NCI-H2227 (cell line): ENCODE data around the gene KCNQ2.

Experiments used
- DNase-seq: peaks from one replicate; lab custom pipeline; 2025; ENCODE audit not compliant: unreplicated experiment; lab: John Stamatoyannopoulos, UW

Gene KCNQ2

DNA sequence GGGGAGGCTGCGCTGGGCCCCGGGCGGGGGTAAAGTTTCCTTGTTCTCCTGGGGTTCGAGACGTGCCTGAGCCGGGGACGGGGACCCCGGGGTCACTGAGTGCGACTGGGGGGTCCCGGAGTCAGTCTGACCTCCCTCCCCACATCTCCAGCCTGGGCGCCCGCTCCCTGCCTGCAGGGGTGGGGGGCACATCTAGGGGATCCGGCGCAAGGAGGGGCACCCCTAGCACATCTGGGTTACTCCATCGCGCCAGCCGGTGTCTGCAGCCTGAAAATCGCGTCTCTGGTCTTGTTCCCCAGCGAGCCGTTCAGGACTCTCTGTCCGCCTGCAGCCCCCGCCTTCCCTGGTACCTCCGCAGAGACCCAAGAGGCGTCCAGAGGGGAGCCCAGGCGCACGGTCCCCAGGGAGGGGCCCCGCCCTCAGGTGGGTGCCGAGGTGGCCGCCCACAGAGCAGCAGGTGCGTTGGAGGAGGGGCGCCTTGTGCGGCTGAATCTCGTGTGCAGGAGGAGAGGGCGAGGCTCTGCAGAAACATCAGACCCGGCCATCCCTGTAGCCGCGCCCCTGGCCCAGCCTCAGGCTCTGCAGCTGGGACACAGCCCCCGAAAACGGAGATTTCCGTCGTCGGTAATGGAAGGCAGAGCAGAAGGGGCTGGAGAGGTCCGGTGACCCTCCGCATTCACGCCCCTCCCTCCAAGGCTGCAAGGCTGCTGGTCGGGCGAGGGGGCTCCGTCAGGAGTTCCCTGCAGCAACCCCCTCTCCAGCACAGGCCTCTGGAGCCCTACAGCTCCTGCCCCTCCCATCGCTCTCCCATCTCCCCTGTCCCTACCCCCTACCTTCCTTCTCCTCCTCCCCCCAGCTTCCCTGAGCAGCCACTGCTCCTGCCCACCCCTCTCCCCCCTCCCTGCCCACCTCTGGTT lies 110.7 kb downstream of the KCNQ2 start:
- no peak for DNase-seq

DNA sequence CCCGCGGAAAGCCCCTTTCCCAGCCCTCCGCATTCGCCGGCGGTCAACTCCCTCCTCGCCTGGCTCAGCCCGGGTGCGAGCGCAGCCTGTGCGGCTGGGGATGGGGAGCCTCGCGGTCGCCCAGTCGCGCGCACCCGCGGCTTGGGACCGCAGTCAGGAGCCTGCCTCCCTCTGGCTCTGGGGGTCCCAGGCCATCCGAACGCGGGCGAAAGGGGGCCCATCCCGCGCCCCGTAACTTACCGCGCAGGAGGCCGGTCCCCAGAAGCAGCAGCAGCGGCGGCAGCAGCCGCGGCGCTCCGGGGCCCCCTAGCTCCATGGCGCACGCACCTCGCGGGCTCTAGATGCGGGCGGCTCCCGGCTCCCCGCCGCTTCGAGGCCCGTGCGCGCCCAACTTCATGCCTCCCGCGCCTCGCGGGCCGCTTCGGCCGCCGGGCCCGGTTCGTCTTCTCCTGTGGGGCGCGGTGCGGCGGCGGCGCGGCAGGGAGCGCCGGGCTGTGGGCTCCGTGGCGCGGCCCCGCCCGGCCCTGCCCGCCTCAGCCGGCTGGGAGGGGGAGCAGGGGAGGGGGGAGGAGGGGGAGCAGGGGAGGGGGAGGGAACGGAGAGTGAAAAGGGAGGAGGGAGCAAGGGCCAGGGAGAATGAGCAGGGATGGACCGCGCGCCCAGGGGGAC lies 111.5 kb downstream of the KCNQ2 start, which contains the start of gene CHRNA4:
CHRNA4 (minus strand) TSS at position 500 of the 669 bp plus-strand sequence; CDS start at position 316, 184 bp downstream.
- peak; percentile 60 for DNase-seq

- no peak for DNase-seq
Measured at GRCh38 chr20:63359937-63360849, 112.3 kb downstream of the KCNQ2 start.

- DNase-seq: no peak
Measured at GRCh38 chr20:63359164-63359934, 113.1 kb downstream of the KCNQ2 start.

DNA sequence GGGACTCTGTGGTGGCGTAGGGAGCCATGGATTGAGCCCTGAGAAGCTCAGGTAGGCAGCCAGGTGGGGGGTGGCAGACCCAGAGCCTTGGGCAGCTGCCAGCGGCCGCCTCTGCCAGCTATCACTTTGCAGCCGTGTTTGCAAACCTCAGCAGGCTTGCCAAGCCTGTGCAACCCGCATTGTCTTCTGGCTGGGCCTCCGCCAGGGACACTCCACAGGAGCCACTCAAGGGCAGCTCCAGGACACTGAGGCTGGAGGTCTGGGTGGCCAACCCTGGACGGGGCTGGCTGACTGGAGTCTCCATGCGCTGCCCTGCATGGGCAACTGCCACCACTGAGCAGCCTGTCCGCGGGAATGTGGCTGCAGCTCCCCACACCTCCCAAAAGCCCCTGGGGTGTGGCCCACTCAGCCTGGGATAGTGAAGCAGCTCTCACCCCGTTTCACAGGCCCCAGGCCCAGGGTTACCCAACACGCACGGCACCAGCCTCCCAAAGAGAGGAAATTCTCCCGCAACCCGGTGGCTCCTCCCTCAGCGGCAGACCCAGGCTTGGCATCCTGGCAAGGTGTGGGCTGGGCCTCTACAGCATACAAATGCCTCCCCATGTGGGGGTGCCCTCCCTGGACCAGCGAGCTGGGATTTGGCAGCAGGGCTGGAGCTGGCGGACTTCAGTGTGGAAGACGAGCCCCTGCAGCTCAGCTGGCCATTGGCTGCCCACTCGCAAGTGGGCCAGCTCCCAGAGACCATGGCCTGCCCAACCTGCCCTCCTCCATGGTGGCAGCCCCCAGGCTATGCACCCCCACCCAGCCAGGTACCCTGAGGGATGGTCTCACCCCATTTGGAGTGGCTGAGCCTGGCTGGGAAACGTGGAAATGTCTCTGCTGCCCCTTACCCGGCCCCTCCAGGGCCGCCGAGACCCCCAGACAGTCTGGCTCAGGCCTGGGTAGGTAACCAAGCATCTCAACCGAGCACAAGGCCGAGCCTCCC lies 114.2 kb downstream of the KCNQ2 start:
- DNase-seq: no peak

DNA sequence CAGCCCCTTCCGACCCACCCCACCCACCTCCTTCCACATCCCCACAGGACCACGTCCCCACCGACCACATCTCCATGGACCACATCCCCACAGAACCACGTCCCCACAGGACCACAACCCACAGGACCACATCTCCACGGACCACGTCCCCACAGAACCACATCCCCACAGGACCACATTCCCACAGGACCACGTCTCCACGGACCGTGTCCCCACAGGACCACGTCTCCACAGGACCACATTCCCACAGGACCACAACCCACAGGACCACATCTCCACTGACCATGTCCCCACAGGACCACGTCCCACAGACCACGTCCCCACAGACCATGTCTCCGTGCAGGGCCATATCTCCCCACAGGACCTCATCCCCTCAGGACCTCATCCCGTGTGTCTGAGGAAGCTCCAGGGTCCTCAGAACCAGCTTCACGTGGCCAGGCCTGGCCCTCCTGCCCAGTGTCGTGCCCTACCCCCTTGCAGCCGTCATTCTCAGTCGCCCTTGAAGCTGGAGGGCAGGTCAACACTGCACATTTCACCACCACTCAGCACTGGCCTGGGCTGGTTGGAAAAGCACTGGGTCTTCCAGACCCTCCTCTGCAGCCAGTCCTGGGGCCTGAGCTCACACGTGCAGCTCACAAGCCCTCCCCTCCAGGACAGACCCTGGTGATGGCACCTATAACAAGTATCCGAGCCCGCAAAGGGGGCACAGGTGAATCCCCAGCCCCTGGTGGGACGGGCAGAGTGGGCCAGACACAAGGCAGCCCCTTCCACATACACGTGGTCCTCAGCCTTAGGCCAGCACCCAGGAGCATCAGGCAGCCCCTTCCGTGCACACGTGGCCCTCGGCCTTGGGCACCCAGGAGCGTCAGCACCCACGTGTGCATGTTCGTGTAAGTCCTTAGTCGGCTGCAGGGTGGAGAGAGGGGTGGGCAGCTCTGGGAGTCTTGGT lies 115.2 kb downstream of the KCNQ2 start:
- no peak for DNase-seq

GRCh38 chr20:63356511-63356910 lies 115.9 kb downstream of the KCNQ2 start:
- no peak for DNase-seq

GRCh38 chr20:63355781-63356295 lies 116.6 kb downstream of the KCNQ2 start:
- DNase-seq: no peak

GRCh38 chr20:63354636-63355350 lies 117.7 kb downstream of the KCNQ2 start:
- no peak for DNase-seq

DNA sequence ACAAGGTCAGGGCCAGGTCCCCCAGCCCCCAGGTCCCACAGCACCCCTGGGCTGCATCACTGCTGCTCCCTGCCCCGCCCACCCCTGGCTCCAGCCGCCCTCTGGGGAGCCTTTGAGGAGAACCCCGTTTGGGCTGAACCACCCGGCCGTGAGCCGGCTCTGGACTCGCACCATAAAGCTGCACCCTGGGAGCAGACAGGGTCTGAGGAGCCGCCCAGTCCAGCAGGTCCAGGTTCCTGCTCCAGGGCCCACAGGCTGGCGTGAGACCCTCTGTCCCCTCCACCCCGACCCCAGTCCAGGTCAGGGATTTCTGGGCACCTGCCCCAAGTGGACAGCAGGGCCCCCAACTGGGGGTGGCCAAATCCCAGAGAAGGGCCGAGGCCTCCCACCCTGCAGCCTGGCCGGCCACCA lies 119.6 kb downstream of the KCNQ2 start:
- DNase-seq: no peak

DNA sequence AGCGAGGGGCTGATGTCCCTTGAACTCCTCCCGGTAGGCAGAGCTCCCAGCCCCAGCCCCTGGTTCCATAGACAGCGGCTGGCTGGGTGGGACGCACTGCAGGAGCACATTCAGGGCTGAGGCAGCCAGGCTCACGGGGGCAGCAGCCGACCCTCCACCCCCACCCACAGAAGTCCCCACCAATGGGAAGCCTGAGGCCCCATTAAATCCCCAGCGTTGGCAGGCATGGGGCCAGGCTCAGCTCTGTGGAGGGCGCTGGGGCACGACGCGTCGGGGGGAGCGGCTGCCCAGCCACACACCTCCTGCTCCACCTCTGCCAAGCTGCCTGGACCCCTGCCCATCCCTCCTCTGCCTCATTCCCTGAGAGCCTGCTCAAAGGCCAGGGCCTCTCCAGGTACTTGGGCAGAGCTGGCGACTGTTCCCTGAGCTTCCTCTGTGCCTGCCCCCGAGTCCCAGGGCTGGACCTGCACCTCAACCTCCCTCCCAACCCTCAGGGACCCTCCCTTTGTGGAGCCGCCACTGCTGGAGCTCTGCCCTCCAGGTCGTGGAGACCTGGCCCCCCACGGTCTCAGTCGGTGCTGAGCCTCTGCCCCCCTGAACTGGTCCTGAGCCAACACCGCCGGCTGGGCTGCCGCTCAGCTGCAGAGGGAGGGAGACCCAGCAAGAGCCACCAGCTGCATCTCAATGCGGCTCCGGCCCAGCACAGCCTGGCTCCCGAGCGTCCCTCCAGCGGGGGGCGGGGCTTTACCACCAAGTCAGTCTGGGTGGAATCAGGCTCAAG lies 120.5 kb downstream of the KCNQ2 start:
- DNase-seq: peak; percentile 21

DNA sequence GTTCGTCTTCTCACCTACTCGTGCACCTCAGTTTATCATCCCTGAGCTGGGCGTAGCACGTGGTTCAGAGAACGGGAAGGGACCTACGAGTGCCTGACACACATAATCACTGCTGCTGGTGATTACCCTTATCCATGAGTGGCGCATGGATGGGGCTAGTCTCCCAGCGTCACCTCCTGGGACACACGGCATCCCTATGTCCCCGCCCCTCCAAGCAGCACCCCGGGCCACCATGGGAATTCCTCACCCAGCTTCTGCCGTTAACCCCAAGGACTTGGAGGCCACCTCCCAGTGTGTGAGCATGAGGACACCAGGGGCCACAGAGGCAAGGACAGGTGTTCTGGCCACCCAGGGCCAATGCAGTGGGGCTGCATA lies 121.1 kb downstream of the KCNQ2 start:
- DNase-seq: no peak

GRCh38 chr20:63350597-63351325 lies 121.7 kb downstream of the KCNQ2 start:
- no peak for DNase-seq
